Muscle layer of colon (tissue), 2 donors: ENCODE results near the gene UNC13C.

Experiments used
- H3K27ac ChIP-seq: one replicate; pipeline ENCODE4 v1.7.0; 2013; ENCODE audit warnings: low read depth, mild to moderate bottlenecking, low read length, moderate library complexity
- H3K27me3 ChIP-seq, 2 donors: one replicate each; pipeline ENCODE4 v1.7.0; 2013; ENCODE audit warnings: low read length in 2 of 2, mild to moderate bottlenecking in 2 of 2; ENCODE audit not compliant: insufficient read depth in 2 of 2, control insufficient read depth in 1 of 2
- H3K36me3 ChIP-seq: one replicate; pipeline ENCODE4 v1.7.0; 2013; ENCODE audit warnings: mild to moderate bottlenecking, low read length; ENCODE audit not compliant: insufficient read depth
- H3K4me1 ChIP-seq: one replicate; pipeline ENCODE4 v1.7.0; 2013; ENCODE audit warnings: mild to moderate bottlenecking, low read length; ENCODE audit not compliant: insufficient read depth
- H3K4me3 ChIP-seq, 2 donors: one replicate each; pipeline ENCODE4 v1.7.0; 2013; ENCODE audit warnings: low read length in 2 of 2, low read depth in 1 of 2, mild to moderate bottlenecking in 1 of 2, moderate library complexity in 1 of 2
- H3K9ac ChIP-seq: one replicate; pipeline ENCODE4 v1.7.0; 2013; ENCODE audit warnings: low read length
- H3K9me3 ChIP-seq: one replicate; pipeline ENCODE4 v1.7.0; 2013; ENCODE audit warnings: mild to moderate bottlenecking, low read length
- donor health status: abdominal sarcoma.
- donor health status: Adenocarcinoma of cecum.

The UNC13C gene

GRCh38 chr15:54547491-54547890 lies 569.2 kb downstream of the UNC13C start:
- no peak overlapping the region for H3K9ac ChIP-seq
- H3K4me3 ChIP-seq: no peak overlapping the region
- no peaks in the 10 kb centered on the region for H3K4me1 ChIP-seq
- H3K36me3 ChIP-seq: no peaks in the 10 kb centered on the region
- H3K27ac ChIP-seq: no peak overlapping the region
- no peaks in the 10 kb centered on the region for H3K27me3 ChIP-seq
- H3K9me3 ChIP-seq: no peaks in the 10 kb centered on the region

DNA sequence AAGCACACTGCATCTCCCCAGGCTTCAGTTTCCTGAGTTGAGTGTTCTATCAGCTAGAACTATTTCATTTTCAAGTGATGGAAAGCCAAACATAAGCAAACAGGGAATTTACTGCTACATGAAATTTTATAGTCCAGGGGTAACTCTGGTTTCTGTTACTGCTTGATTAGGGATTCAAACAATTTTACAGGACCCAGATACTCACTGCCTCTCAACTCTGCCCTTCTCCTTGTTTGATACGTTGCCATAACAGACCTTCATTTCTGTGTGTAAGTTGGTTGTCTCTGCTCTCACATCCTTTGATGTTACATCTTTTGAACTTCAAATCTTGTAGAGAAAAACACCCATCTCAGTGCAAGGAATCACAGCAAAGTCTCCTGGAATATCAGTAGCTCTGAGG lies 572.7 kb downstream of the UNC13C start:
- no peaks in the 10 kb centered on the region for H3K9me3 ChIP-seq
- H3K4me1 ChIP-seq: no peaks in the 10 kb centered on the region
- H3K36me3 ChIP-seq: no peaks in the 10 kb centered on the region
- H3K4me3 ChIP-seq: no peak overlapping the region
- no peak overlapping the region for H3K9ac ChIP-seq
- H3K27me3 ChIP-seq: no peaks in the 10 kb centered on the region
- no peak overlapping the region for H3K27ac ChIP-seq

DNA sequence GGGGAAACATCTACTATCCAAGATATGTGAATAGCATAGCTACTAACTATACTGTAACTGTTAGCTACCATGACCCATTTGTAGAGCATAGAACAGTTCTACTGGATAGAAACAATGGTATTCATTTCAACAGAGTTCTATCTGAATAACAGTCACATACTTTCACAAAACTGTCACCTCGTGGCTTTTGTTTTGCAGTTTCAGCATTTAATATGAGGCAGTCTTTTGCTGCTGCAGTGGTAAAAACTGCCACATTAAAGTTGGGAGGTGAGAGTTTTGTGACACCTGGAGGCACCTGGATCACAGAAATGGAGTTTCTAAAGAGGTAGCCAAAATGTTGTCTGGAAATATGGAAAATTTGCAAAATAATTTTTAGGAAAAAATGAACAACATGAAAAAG lies 578.0 kb downstream of the UNC13C start:
- Histone ChIP-seq H3K9ac (no peak overlapping the region), H3K4me1 (no peaks in the 10 kb centered on the region), H3K4me3 (no peak overlapping the region), H3K36me3 (no peaks in the 10 kb centered on the region), H3K27me3 (no peaks in the 10 kb centered on the region), H3K27ac (no peak overlapping the region), H3K9me3 (no peaks in the 10 kb centered on the region)

DNA sequence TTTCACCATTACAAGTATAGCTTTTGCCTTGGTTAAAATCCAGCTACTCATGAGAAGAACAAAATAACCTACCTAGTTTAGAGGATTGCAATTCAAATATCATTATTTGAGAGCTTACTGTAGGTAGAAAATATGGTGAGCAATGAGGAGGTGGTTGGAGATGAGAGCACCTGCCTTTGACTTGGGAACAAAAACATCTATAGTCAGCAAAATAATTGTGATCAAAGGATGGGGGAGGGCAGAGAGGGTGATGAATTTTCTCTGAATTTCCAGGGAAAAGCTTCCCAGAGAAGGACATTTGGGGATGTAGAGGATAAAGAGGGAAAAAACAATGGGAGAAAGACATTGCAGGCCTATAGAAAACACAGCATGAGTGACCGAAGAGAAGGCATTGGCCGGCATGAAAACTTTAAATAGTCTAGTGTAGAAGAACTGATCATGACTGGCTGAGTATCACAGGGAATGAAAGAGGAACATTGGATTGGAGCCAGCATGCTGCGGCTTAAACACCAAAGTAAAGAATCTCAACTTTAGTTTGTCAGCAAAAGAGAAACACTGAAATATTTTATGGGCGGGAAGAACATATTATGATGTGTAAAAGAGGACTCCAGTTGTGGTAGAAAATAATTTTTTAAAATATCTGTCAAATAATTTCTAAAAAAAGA lies 581.3 kb downstream of the UNC13C start:
- Histone ChIP-seq H3K9ac (no peak overlapping the region), H3K27me3 (no peaks in the 10 kb centered on the region), H3K27ac (no peak overlapping the region), H3K4me3 (no peak overlapping the region), H3K4me1 (no peaks in the 10 kb centered on the region), H3K9me3 (no peaks in the 10 kb centered on the region), H3K36me3 (no peaks in the 10 kb centered on the region)

GRCh38 chr15:54560417-54560816 lies 582.2 kb downstream of the UNC13C start:
- Histone ChIP-seq H3K36me3 (no peaks in the 10 kb centered on the region), H3K27ac (no peak overlapping the region), H3K4me1 (no peaks in the 10 kb centered on the region), H3K4me3 (no peak overlapping the region), H3K27me3 (no peaks in the 10 kb centered on the region), H3K9me3 (no peaks in the 10 kb centered on the region), H3K9ac (no peak overlapping the region)

DNA sequence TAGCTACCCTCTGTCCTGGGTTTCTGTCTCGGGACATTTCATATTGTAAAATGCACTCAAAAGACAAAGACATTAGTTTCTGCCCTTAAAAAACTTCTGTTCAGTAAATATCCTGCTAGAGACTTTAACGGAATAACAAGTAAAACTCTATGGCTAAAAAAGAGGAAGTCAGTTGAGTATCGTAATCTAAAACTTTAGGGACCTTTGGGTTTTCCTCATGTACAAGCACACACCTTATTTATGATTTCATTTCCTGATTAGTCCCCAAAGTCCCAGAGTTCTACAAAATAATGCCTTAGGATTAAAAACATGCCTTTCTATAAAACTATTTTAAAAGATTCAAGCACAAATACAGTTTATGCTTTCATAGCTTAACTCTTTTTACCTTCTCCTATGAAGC lies 585.9 kb downstream of the UNC13C start:
- Histone ChIP-seq H3K27me3 (no peaks in the 10 kb centered on the region), H3K36me3 (no peaks in the 10 kb centered on the region), H3K4me3 (no peak overlapping the region), H3K9ac (no peak overlapping the region), H3K27ac (no peak overlapping the region), H3K4me1 (no peaks in the 10 kb centered on the region), H3K9me3 (no peaks in the 10 kb centered on the region)

- Histone ChIP-seq H3K4me1 (no peaks in the 10 kb centered on the region), H3K9ac (no peak overlapping the region), H3K4me3 (no peak overlapping the region), H3K36me3 (no peaks in the 10 kb centered on the region), H3K9me3 (no peaks in the 10 kb centered on the region), H3K27me3 (no peaks in the 10 kb centered on the region), H3K27ac (no peak overlapping the region)
Observed at GRCh38 chr15:54566654-54567053, 588.4 kb downstream of the UNC13C start.

DNA sequence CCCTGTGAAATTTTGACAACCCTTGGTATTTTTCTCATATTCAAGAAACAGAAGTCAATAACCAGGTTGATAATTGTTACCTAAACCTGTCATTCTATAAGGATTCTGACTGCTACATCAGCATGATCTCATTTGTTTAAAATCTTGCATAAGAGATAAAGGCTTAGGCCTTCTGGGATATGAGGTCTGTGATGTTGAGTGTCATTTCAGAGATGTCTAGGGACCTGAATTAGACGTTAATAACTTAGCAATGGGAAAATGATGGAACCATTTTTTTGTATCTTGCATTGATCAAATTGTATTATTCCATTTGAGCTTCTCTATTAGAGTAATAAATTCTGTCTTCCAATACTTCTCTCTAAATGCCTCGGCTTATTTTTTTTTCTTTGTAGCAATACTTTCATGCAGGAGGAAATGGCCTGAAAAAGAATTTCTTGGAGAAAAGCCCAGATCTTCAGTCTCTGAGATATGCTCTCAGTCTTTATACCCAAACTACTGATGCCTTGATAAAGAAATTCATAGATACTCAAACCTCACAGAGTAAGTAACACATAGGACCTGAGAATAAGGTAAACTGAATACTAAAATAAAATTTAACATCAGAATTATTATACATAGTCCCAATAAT lies 589.3 kb downstream of the UNC13C start:
- Histone ChIP-seq H3K9me3 (no peaks in the 10 kb centered on the region), H3K27ac (no peak overlapping the region), H3K4me3 (no peak overlapping the region), H3K27me3 (no peaks in the 10 kb centered on the region), H3K36me3 (no peaks in the 10 kb centered on the region), H3K4me1 (no peaks in the 10 kb centered on the region), H3K9ac (no peak overlapping the region)

DNA sequence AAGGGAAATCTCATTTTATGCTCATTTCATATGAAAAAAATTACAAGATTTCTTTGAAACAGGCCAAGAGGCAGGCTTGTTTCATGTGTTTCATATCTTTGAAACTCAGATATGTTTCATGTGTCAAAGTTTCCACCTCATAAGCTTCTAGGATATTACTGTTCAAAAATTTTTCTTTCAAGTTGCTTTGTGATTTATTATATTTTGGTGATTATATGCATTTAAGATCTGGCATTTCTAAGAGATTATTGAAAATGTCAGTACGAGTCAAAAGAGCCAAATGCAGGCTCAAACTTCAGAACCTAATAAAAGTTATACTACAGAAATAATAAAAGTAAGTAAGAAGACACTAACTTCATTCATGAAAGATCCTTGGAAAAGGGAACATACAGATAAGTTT lies 590.1 kb downstream of the UNC13C start:
- H3K9me3 ChIP-seq: no peaks in the 10 kb centered on the region
- H3K27me3 ChIP-seq: no peaks in the 10 kb centered on the region
- no peaks in the 10 kb centered on the region for H3K36me3 ChIP-seq
- H3K27ac ChIP-seq: no peak overlapping the region
- no peak overlapping the region for H3K9ac ChIP-seq
- H3K4me1 ChIP-seq: no peaks in the 10 kb centered on the region
- no peak overlapping the region for H3K4me3 ChIP-seq

- no peak overlapping the region for H3K9ac ChIP-seq
- H3K4me1 ChIP-seq: no peaks in the 10 kb centered on the region
- no peak overlapping the region for H3K4me3 ChIP-seq
Observed at GRCh38 chr15:54571576-54571975, 593.3 kb downstream of the UNC13C start.

DNA sequence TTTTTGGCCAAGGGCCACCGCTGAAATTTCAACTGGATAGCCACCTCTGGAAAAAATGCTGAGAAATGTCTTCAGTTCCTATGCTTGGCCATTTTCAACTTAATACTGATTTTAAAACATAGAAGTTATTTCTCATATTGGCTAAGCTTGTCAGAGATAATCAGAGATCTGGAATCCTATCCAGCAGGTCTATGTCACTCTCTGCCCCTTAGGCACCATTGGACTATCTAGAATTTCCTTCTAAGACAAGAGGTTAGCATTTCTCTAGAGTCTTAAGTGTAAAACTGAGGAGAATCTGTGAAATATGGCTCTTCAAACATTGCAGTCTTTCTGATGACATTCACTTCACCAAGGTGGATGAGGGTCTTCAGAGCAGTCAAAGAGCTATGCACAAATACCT lies 597.3 kb downstream of the UNC13C start:
- no peaks in the 10 kb centered on the region for H3K36me3 ChIP-seq
- no peak overlapping the region for H3K27ac ChIP-seq
- H3K4me1 ChIP-seq: no peaks in the 10 kb centered on the region
- H3K9me3 ChIP-seq: no peaks in the 10 kb centered on the region
- H3K27me3 ChIP-seq: no peaks in the 10 kb centered on the region
- no peak overlapping the region for H3K4me3 ChIP-seq
- no peak overlapping the region for H3K9ac ChIP-seq

More at GRCh38 chr15:54571576-54571975, 593.3 kb downstream of the UNC13C start:
- no peaks in the 10 kb centered on the region for H3K9me3 ChIP-seq
- no peaks in the 10 kb centered on the region for H3K36me3 ChIP-seq
- no peaks in the 10 kb centered on the region for H3K27me3 ChIP-seq
- H3K27ac ChIP-seq: no peak overlapping the region

- Histone ChIP-seq H3K4me3 (no peak overlapping the region), H3K27ac (no peak overlapping the region), H3K36me3 (no peaks in the 10 kb centered on the region), H3K4me1 (no peaks in the 10 kb centered on the region), H3K9ac (no peak overlapping the region), H3K27me3 (no peaks in the 10 kb centered on the region), H3K9me3 (no peaks in the 10 kb centered on the region)
Observed at GRCh38 chr15:54576298-54576935, 598.2 kb downstream of the UNC13C start.
